Measurements from ENCODE around the gene GPR157. TPM values are rescaled to one million over a fixed set of nuclear protein-coding genes. Genes with fewer than 3 reads are reported as not detected.
"Not testable (repeated sequence)": the region's sequence is repeated elsewhere in the genome, so short reads cannot be mapped to it uniquely, and the experiment has no call there.

Gene GPR157
- total RNA-seq, 2 experiments from 2014 or later, result 3.5 to 5.0 TPM

GRCh38 chr1:9139930-9140329 is 11.0 kb upstream of the GPR157 start:
- CTCF ChIA-PET, result no interaction called here

GRCh38 chr1:9136932-9137331 is 8.0 kb upstream of the GPR157 start:
- ChIA-PET POLR2A (no interaction called here), CTCF (interaction anchor here (1.2 kb wide), 1 partner anchor 13 kb away, joined by 3 read pairs; no protein-coding TSS in a partner anchor)
- Mint-ChIP-seq H3K4me1 (peaks cover 6% of the 10 kb centered on the region), H3K27ac (no peak overlapping the region), H3K27me3 (peaks cover 12% of the 10 kb centered on the region), H3K36me3 (ENCODE audit: low read depth) (no peaks in the 10 kb centered on the region), H3K9me3 (no peaks in the 10 kb centered on the region), H3K4me3 (no peak overlapping the region)
- no peak for DNase-seq

More at GRCh38 chr1:9139930-9140329, 11.0 kb upstream of the GPR157 start:
- no peak overlapping the region for H3K27ac Mint-ChIP-seq
- H3K27me3 Mint-ChIP-seq, result peaks cover 3% of the 10 kb centered on the region
- no peak overlapping the region for H3K4me3 Mint-ChIP-seq
- POLR2A ChIA-PET, result no interaction called here
- H3K36me3 Mint-ChIP-seq (ENCODE audit: low read depth), result no peaks in the 10 kb centered on the region
- H3K4me1 Mint-ChIP-seq, result peaks cover 18% of the 10 kb centered on the region
- H3K9me3 Mint-ChIP-seq, result no peaks in the 10 kb centered on the region
- DNase-seq, result no peak

DNA sequence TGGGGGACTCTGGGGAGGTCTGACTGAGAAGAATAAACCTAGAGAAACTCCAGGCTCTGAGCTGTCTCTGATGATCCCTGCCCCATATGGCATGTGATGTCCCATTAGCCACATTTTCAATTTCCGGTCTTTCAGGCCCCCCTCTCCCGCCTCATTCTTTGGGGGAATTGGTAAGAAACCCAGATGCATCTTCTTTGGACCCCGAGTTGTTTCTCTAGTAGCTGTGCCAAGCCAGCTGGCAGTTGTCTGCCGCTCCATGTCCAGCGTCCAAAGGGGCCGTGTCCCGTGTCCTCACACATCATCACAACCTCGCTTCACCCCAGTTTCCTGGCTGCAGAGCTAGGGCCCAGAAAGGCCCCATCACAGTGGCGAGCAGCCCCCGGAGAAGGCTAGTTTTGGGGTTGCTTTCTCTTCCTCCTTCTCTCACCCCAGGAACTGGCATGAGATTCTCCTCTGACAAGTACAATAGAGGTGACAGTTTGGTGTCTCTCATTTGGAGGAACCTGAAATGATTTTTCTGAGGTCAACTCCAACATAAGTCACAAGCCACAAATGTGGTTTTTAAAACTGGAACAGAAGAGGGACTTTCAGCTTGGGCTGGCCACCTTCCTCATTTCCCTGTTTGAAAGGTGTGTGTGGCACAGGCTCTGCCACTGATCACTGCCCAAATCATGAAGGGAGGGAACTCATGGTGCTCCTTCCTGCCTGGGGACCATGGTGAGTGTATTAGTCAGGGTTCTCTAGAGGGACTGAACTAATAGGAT is 6.4 kb upstream of the GPR157 start:
- H3K4me1 Mint-ChIP-seq, result peaks cover 6% of the 10 kb centered on the region
- no peaks in the 10 kb centered on the region for H3K36me3 Mint-ChIP-seq (ENCODE audit: low read depth)
- H3K27me3 Mint-ChIP-seq, result peaks cover 17% of the 10 kb centered on the region
- ChIA-PET POLR2A (no interaction called here), CTCF (interaction anchor here (0.7 to 1.3 kb wide), 3 partner anchors 22 to 31 kb away, joined by 3 to 4 read pairs (median 4); no protein-coding TSS in a partner anchor)
- DNase-seq, result no peak
- H3K4me3 Mint-ChIP-seq, result no peak overlapping the region
- no peaks in the 10 kb centered on the region for H3K9me3 Mint-ChIP-seq
- no peak overlapping the region for H3K27ac Mint-ChIP-seq

DNA sequence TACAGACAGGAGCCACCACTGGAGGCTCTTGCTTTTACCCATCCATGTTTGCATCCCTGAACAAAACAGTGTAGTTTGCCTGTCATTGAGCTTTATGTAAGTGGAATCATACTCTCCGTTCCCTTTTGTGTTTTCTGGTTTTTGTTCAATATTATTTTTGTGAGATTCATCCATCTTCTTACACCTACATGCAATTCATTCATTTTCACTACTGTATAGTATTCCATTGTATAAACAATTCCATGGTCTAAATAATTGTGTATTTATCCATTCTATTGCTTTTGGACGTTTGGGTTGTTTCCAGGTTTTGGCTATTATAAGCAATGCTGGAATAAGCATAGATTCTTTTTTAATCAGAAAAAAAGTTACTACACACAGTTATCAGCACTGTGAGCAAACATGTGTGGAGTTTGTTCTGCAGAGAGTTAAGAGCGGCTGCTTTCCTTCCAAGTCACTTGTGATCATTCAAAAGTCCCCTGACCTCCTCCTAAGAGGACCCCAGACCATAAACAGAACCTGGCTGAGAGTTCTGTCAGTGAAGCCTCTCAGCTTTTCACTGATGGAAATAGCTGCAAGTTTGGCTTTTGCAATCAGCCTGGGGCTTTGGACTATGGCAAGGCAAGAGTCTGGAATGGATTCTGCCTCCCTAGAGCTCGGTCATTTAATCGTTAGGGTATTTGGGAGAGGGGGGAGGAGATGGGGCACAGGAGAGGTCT is 5.1 kb upstream of the GPR157 start:
- POLR2A ChIA-PET, result interaction anchor here (0.7 kb wide), 1 partner anchor 101 kb away, joined by 3 read pairs; no protein-coding TSS in a partner anchor
- no peak overlapping the region for H3K27ac Mint-ChIP-seq

DNA sequence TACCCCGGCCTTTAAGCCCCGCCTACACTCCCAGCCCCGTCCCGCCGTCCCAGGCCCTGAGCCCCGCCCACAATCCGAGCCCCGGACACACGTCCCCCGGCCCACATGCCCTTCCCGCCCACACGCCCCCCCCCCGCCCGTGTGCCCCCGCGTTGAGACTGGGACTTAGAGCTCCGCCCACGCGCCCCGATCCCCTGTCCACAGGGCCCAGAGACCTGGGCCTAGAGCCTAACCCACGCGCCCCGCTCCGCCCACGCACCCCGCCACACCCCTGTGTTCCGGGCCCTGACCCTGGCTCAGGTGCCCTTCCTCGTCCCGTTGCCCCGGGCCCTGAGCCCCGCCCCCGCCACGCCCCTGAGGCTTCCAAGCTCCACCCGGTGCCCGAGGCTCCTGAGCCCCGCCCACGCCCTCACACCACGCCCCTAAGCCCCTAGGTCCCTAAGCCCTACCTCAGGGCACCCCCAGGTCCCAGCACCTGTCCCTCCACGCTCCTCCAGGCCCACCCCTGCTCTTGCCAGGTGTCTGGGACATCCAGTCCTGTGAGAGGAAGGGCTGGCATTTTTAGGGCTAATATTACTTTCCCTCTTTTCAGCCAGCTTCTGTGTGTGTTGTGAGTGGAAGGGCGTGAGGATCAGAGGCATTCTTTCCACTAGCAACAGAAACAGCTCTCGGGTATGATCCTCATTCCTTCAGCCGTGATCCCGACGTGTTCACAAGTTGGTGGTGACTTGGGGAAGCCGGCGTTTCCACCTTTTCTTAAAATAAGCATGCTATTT is 552 bp upstream of the GPR157 start:
- peak; percentile 85 for DNase-seq
- ChIA-PET POLR2A (interaction anchor here (1.2 kb wide), 1 partner anchor 105 kb away, joined by 3 read pairs; the partner anchor contains the start of gene H6PD), CTCF (interaction anchor here (0.6 to 2.6 kb wide), 8 partner anchors 13 to 524 kb away, joined by 3 to 19 read pairs (median 4); partner anchors contain the start of gene H6PD)
- H3K9me3 Mint-ChIP-seq, result no peaks in the 10 kb centered on the region
- peak overlapping the region; percentile 69 for H3K4me3 Mint-ChIP-seq
- peak overlapping the region; percentile 9 for H3K27ac Mint-ChIP-seq
- peaks cover 17% of the 10 kb centered on the region for H3K27me3 Mint-ChIP-seq
- H3K4me1 Mint-ChIP-seq, result peaks cover 31% of the 10 kb centered on the region
- H3K36me3 Mint-ChIP-seq (ENCODE audit: low read depth), result no peaks in the 10 kb centered on the region

More for the DNA sequence above, 5.1 kb upstream of the GPR157 start:
- peaks cover 14% of the 10 kb centered on the region for H3K4me1 Mint-ChIP-seq
- DNase-seq, result no peak
- no peaks in the 10 kb centered on the region for H3K9me3 Mint-ChIP-seq
- CTCF ChIA-PET, result interaction anchor here (0.7 to 1.3 kb wide), 3 partner anchors 21 to 32 kb away, joined by 3 to 4 read pairs (median 4); no protein-coding TSS in a partner anchor
- H3K4me3 Mint-ChIP-seq, result no peak overlapping the region
- peaks cover 17% of the 10 kb centered on the region for H3K27me3 Mint-ChIP-seq
- no peaks in the 10 kb centered on the region for H3K36me3 Mint-ChIP-seq (ENCODE audit: low read depth)

GRCh38 chr1:9128166-9128519 is 759 bp downstream of the GPR157 start:
- no peak for DNase-seq
- H3K27me3 Mint-ChIP-seq, result peaks cover 10% of the 10 kb centered on the region
- no peaks in the 10 kb centered on the region for H3K9me3 Mint-ChIP-seq
- H3K36me3 Mint-ChIP-seq (ENCODE audit: low read depth), result no peaks in the 10 kb centered on the region
- peaks cover 31% of the 10 kb centered on the region for H3K4me1 Mint-ChIP-seq
- H3K27ac Mint-ChIP-seq, result no peak overlapping the region
- POLR2A ChIA-PET, result interaction anchor here (1.2 kb wide), 1 partner anchor 106 kb away, joined by 3 read pairs; the partner anchor contains the start of gene H6PD
- peak overlapping the region; percentile 83 for H3K4me3 Mint-ChIP-seq
- CTCF ChIA-PET, result no interaction called here

- Mint-ChIP-seq H3K9me3 (no peaks in the 10 kb centered on the region), H3K27me3 (peaks cover 7% of the 10 kb centered on the region), H3K27ac (no peak overlapping the region), H3K36me3 (ENCODE audit: low read depth) (no peaks in the 10 kb centered on the region), H3K4me3 (peak overlapping the region; percentile 83), H3K4me1 (peaks cover 34% of the 10 kb centered on the region)
- ChIA-PET POLR2A (no interaction called here), CTCF (interaction anchor here (1.5 kb wide), 1 partner anchor 53 kb away, joined by 3 read pairs; no protein-coding TSS in a partner anchor)
- no peak for DNase-seq
Observed at GRCh38 chr1:9127395-9128165, 1.3 kb downstream of the GPR157 start.

GRCh38 chr1:9126511-9126910 is 2.4 kb downstream of the GPR157 start:
- no peak for DNase-seq
- Mint-ChIP-seq H3K27me3 (peaks cover 5% of the 10 kb centered on the region), H3K4me1 (peaks cover 43% of the 10 kb centered on the region), H3K9me3 (no peaks in the 10 kb centered on the region), H3K27ac (no peak overlapping the region), H3K36me3 (ENCODE audit: low read depth) (no peaks in the 10 kb centered on the region), H3K4me3 (no peak overlapping the region)
- ChIA-PET POLR2A (no interaction called here), CTCF (interaction anchor here (1.5 to 1.6 kb wide), 2 partner anchors 10 to 55 kb away, joined by 3 to 5 read pairs; no protein-coding TSS in a partner anchor)

DNA sequence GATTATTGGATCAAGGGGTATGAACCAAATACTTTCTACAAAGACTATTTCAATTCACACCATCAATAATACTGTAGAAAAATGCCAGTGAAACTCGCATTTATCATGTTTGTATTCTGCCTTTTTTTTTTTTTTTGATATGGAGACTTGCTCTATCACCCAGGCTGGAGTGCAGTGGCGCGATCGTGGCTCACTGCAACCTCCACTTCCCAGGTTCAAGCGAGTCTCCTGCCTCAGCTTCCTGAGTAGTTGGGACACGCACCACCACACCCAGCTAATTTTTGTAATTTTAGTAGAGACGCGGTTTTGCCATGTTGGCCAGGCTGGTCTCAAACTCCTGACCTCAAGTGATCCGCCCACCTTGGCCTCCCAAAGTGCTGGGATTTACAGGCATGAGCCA is 3.1 kb downstream of the GPR157 start:
- H3K9me3 Mint-ChIP-seq; DNase-seq; H3K27me3 Mint-ChIP-seq; POLR2A ChIA-PET; H3K4me3 Mint-ChIP-seq; H3K27ac Mint-ChIP-seq; H3K36me3 Mint-ChIP-seq (ENCODE audit: low read depth): not testable (repeated sequence)
- CTCF ChIA-PET, result interaction anchor here (0.8 to 1.6 kb wide), 3 partner anchors 9 to 121 kb away, joined by 3 to 5 read pairs (median 4); no protein-coding TSS in a partner anchor
- H3K4me1 Mint-ChIP-seq, result peaks cover 43% of the 10 kb centered on the region

DNA sequence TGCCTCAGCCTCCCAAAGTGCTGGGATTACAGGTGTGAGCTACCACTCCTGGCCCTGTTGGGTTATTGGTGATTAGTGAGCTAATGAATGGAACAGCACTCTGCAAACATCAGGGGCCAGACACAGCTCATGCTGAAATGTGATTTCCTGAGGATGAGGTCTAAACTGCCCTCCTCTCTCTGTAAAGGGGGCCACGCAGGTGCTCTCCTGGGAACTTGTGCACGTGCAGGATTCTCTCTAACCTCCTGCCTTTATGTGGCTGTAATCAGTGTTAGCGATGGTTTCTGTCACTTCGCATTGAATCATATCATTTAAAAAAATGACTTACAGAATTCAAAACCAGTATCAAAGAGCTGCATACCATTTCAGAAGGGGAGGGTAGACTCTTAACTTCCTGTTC is 3.6 kb downstream of the GPR157 start:
- no peak overlapping the region for H3K4me3 Mint-ChIP-seq
- H3K36me3 Mint-ChIP-seq (ENCODE audit: low read depth), result no peaks in the 10 kb centered on the region
- DNase-seq, result no peak
- H3K9me3 Mint-ChIP-seq, result no peaks in the 10 kb centered on the region
- peaks cover 2% of the 10 kb centered on the region for H3K27me3 Mint-ChIP-seq
- H3K4me1 Mint-ChIP-seq, result peaks cover 44% of the 10 kb centered on the region
- POLR2A ChIA-PET, result no interaction called here
- CTCF ChIA-PET, result interaction anchor here (0.8 to 1.6 kb wide), 4 partner anchors 9 to 120 kb away, joined by 3 to 7 read pairs (median 4); no protein-coding TSS in a partner anchor
- no peak overlapping the region for H3K27ac Mint-ChIP-seq

DNA sequence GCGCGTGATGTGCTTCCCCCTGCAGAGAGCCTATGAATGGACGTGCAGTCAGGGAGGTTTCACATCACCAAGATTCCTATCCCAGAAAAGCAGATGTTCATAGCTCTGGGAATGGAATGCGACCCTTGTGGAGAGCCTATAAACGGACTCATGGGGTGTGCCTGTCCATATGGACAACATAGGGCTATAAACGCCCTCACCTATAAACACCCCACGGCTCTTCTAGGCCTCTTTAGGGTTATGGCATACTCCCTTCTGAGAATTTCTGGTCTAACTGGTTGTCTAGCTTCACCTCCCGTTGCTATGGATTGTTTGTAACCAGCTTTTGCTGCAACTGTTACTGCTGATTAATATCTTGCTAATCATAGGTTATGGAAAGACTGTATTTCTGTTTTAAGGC is 4.5 kb downstream of the GPR157 start:
- DNase-seq; H3K27ac Mint-ChIP-seq; H3K9me3 Mint-ChIP-seq; H3K4me3 Mint-ChIP-seq; POLR2A ChIA-PET; H3K36me3 Mint-ChIP-seq (ENCODE audit: low read depth); H3K27me3 Mint-ChIP-seq: not testable (repeated sequence)
- CTCF ChIA-PET, result interaction anchor here (1.2 kb wide), 1 partner anchor 17 kb away, joined by 7 read pairs; no protein-coding TSS in a partner anchor
- peaks cover 38% of the 10 kb centered on the region for H3K4me1 Mint-ChIP-seq

GRCh38 chr1:9123665-9124064 is 5.2 kb downstream of the GPR157 start:
- H3K27me3 Mint-ChIP-seq; H3K36me3 Mint-ChIP-seq (ENCODE audit: low read depth); DNase-seq; H3K27ac Mint-ChIP-seq; POLR2A ChIA-PET; H3K9me3 Mint-ChIP-seq; CTCF ChIA-PET; H3K4me3 Mint-ChIP-seq: not testable (repeated sequence)
- peaks cover 38% of the 10 kb centered on the region for H3K4me1 Mint-ChIP-seq

Measured in activated CD4-positive, alpha-beta memory T cell treated with anti-CD3 and anti-CD28 coated beads, Interleukin-2, amount 10 ng/mL, durations not matched to agents 7 days and 5 days (primary cell).